Prostate gland (tissue), 2 donors: ENCODE results near the gene PTPA.

Experiments used
- POLR2A ChIP-seq: fragments of 450-650 bp; IDR thresholded peaks from one replicate; pipeline ENCODE4 v1.6.1; 2016; ENCODE audit warnings: antibody characterized with exemption, mild to moderate bottlenecking
- POLR2AphosphoS5 ChIP-seq: sonication (generic); formaldehyde crosslinking; IDR thresholded peaks from one replicate; pipeline ENCODE4 v1.6.1; 2017; ENCODE audit warnings: antibody characterized with exemption
- TF ChIP-seq, protein P1 (sequence below), 4 experiments: fragments of 200-600 bp in 2 of 4; fragments of 450-650 bp in 2 of 4; sonication (generic) in 2 of 4; IDR thresholded peaks; 1 replicate in 3 of 4; 2 replicates in 1 of 4; pipeline ENCODE4 v1.5.1; 2016 to 2019; ENCODE audit warnings: antibody characterized with exemption in 4 of 4, mild to moderate bottlenecking in 2 of 4, moderate library complexity in 2 of 4

DNA sequence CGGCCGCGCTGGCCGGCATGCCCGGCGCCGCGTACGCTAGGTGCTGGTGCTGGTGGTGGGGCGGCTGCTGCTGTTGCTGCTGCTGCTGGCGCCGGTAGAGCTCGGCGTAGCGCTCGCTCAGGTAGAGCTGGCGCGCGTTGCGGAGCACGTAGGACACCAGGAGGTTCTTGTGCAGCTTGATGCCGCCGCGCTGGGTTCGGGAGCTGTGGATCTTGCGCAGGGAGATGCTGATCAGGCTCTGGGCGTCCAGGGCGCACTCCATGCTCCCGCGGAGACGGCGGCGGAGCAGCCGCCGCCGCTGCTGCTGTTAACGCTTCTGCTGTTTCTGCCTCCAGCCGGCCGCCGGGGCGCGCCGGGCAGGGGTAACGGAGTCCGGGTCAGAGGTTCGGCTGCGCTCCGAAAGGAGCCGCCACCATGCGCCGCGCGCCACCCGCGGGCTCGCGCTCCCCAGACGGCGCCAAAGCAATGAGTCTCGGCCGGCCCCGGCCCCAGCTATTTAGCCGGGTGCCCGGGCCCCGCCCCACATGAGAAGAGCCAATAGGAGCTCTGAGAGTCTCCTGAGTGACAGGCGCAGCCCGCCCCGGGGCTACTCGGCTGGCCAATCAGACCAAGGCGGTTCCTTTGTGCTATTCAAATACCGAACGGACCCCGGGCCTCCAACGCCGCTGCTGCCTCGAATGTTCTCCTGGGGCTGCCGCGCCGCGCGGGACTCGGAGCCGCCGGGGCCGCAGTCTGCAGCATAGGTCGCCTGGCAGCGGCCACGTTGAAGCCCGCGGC, 66.8 kb downstream of the PTPA start, which contains the start of gene IER5L:
- TF ChIP-seq, protein P1, sequence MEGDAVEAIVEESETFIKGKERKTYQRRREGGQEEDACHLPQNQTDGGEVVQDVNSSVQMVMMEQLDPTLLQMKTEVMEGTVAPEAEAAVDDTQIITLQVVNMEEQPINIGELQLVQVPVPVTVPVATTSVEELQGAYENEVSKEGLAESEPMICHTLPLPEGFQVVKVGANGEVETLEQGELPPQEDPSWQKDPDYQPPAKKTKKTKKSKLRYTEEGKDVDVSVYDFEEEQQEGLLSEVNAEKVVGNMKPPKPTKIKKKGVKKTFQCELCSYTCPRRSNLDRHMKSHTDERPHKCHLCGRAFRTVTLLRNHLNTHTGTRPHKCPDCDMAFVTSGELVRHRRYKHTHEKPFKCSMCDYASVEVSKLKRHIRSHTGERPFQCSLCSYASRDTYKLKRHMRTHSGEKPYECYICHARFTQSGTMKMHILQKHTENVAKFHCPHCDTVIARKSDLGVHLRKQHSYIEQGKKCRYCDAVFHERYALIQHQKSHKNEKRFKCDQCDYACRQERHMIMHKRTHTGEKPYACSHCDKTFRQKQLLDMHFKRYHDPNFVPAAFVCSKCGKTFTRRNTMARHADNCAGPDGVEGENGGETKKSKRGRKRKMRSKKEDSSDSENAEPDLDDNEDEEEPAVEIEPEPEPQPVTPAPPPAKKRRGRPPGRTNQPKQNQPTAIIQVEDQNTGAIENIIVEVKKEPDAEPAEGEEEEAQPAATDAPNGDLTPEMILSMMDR (IDR thresholded peaks at IDR 0.05) = peak in 1 of 4 experiments; percentile 33
- TF ChIP-seq POLR2AphosphoS5 (peak; percentile 97), POLR2A (peak; percentile 99)
